IgD-negative memory B cell (primary cell): ENCODE measurements around the gene ASTN2. TPM values are rescaled to one million over a fixed set of nuclear protein-coding genes. Genes with fewer than 3 reads are reported as not detected.
A peak's percentile ranks its signal among the peaks of the same experiment; 100 is the strongest.
"Not testable (repeated sequence)": the region's sequence is repeated elsewhere in the genome, so short reads cannot be mapped to it uniquely, and the experiment has no call there.

ENCODE experiments used
- H3K27ac Mint-ChIP-seq, 3 donors: one replicate each; pipeline ENCODE4 v1.8.0; 2020 to 2022; ENCODE audit warnings: mild to moderate bottlenecking in 3 of 3, mixed read lengths in 3 of 3, moderate library complexity in 1 of 3
- H3K27me3 Mint-ChIP-seq: one replicate; pipeline ENCODE4 v1.8.0; 2021; ENCODE audit warnings: mixed read lengths
- H3K36me3 Mint-ChIP-seq: one replicate; pipeline ENCODE4 v1.8.0; 2020; ENCODE audit warnings: mild to moderate bottlenecking, mixed read lengths
- H3K4me1 Mint-ChIP-seq, 3 donors: one replicate each; pipeline ENCODE4 v1.8.0; 2020 to 2022; ENCODE audit warnings: mixed read lengths in 3 of 3, mild to moderate bottlenecking in 1 of 3
- H3K4me3 Mint-ChIP-seq, 4 donors: one replicate each; pipeline ENCODE4 v1.8.0; 2020 to 2022; ENCODE audit warnings: mild to moderate bottlenecking in 4 of 4, mixed read lengths in 4 of 4, moderate library complexity in 3 of 4
- H3K9me3 Mint-ChIP-seq, 3 donors: one replicate each; pipeline ENCODE4 v1.8.0; 2020 to 2021; ENCODE audit warnings: mixed read lengths in 3 of 3, mild to moderate bottlenecking in 1 of 3
- polyA plus RNA-seq: library from polyadenylated mRNA; unstranded; fragments of 300-500 nt; fragmentation: Illumina TruSeq; gene quantifications from one replicate; pipeline ENCODE4 v1.2.3, GENCODE V29; 2021

The ASTN2 gene
- polyA plus RNA-seq, 1 donor from 2014 or later: 2.7 TPM

DNA sequence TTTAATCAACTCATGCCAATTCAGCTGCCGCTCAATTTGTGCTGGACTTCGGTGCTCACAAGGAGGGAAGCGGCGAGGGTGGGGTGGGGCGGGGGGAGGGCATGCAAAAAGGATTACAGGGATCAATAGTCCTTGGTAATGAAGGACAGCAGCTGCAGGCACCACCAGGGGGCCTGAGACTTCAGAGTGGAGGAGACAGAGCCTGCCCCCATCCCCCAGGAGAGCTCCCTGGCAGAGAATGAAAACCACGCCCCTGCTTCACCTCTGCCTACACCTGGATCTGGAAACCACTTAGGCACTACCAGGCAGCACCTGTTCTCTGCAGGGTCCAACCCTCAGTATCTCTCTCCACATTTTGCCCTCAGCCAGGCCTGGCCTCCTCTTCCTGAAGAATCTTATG lies 572.2 kb downstream of the ASTN2 start:
- Mint-ChIP-seq H3K36me3 (no peaks in the 10 kb centered on the region), H3K4me3 (no peak overlapping the region), H3K27ac (no peak overlapping the region), H3K4me1 (no peaks in the 10 kb centered on the region), H3K9me3 (no peaks in the 10 kb centered on the region), H3K27me3 (peaks cover 1% of the 10 kb centered on the region)

DNA sequence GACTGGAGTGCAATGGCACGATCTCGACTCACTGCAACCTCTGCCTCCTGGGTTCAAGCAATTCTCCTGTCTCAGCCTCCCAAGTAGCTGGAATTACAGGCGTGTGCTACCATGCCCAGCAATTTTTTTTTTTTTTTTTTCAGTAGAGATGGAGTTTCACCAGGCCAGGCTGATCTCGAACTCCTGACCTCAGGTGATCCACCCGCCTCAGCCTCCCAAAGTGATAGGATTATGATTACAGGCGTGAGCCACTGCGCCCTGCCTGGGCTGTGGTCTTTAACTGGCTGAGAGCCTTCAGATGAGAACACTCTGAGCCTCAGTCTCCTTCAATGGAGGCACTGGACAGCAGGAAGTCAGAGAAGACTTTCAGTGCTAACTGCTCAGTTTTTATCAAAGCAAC lies 576.4 kb downstream of the ASTN2 start:
- H3K4me1 Mint-ChIP-seq, H3K4me3 Mint-ChIP-seq, H3K27ac Mint-ChIP-seq, H3K9me3 Mint-ChIP-seq, H3K36me3 Mint-ChIP-seq, H3K27me3 Mint-ChIP-seq: not testable (repeated sequence)

DNA sequence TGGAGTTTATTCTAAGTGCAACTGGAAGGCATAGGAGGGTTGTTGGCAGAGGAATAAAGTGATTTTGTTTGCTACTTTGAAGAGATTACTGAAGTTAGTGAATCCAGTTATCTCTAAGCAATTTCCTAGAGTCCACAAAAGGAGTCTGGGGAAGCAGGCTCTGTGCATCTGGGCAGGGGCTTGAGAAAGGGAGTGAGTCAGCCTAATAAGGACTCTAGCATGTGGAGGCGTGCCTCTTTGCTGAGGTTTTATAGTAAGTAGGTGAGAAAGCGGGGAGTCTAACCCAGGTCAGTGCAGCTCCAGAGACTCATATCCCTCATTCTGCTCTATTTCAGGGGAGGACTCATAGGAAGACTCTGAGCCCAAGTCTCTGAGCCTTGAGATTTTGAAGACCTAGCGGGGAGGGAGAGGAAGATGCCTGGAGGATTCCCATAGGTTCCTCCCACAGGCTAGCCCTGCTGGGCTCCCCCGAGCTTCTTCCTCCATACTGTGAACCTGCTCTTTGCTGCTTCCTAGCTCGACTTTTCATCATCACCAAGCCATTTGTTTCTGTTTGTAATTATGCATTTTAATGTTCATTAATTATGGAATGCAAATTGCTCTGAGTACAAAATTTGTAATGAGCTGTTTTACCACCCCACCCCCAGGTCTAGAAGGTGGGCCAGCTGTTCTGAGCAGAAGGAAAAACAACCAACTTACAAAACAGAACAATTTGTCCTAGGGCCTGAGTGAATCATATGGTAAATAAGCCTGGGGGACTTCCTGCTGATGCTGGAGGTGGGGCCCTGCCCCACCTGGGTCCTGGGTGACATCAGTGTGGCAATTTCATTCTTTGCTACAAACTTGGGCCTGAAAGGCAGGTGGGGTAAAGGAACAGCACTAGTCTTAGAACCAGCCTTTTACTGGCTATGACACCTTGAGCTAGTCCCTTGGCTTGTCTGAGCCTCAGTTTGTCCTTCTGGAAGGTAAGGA lies 577.6 kb downstream of the ASTN2 start:
- peaks cover 1% of the 10 kb centered on the region for H3K36me3 Mint-ChIP-seq
- H3K27me3 Mint-ChIP-seq: peaks cover 5% of the 10 kb centered on the region
- H3K4me3 Mint-ChIP-seq: no peak overlapping the region
- H3K27ac Mint-ChIP-seq: no peak overlapping the region
- H3K9me3 Mint-ChIP-seq: no peaks in the 10 kb centered on the region
- H3K4me1 Mint-ChIP-seq: no peaks in the 10 kb centered on the region

GRCh38 chr9:116830321-116830720 lies 584.5 kb downstream of the ASTN2 start:
- H3K4me1 Mint-ChIP-seq, H3K4me3 Mint-ChIP-seq, H3K27me3 Mint-ChIP-seq, H3K27ac Mint-ChIP-seq, H3K36me3 Mint-ChIP-seq, H3K9me3 Mint-ChIP-seq: not testable (repeated sequence)

DNA sequence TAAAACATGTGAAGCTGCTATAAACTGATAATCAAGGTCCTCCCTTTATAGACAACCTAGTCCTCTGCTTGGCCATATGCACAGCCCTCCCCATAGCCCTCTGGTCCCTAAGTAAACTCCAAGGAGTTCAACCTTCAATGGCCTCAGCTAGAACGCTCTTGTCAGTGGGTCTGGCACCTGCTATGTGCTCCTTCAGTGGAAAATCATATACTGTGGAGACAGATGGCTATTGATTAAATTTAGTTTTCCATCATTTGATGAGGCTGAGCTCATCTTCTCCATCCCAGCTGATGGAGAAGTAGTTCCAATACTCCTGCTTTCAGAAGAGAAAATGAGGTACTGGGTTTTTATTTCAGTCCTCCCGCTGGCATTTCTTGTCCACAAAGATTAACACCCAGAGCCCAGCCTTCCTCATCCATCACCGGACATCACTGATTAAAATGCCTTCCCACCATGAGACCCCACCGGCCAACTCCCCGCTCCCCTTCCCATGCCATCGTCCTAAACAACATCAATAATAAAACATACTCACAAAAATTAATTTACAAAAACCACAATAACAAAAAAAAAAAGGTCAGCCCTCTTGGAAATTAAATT lies 593.1 kb downstream of the ASTN2 start:
- H3K27ac Mint-ChIP-seq: no peak overlapping the region
- peaks cover 2% of the 10 kb centered on the region for H3K36me3 Mint-ChIP-seq
- H3K27me3 Mint-ChIP-seq: peaks cover 4% of the 10 kb centered on the region
- peaks cover 0 to 2% (median 0%) of the 10 kb centered on the region in 3 donors for H3K9me3 Mint-ChIP-seq
- H3K4me1 Mint-ChIP-seq: no peaks in the 10 kb centered on the region
- H3K4me3 Mint-ChIP-seq: no peak overlapping the region

- Mint-ChIP-seq H3K4me1 (peaks cover 0 to 1% (median 0%) of the 10 kb centered on the region in 3 donors), H3K36me3 (peaks cover 1% of the 10 kb centered on the region), H3K27ac (no peak overlapping the region), H3K9me3 (peaks cover 0 to 2% (median 1%) of the 10 kb centered on the region in 3 donors), H3K27me3 (peaks cover 4% of the 10 kb centered on the region), H3K4me3 (no peak overlapping the region)
Observed at GRCh38 chr9:116819116-116819515, 595.7 kb downstream of the ASTN2 start.

GRCh38 chr9:116817762-116818161 lies 597.1 kb downstream of the ASTN2 start:
- Mint-ChIP-seq H3K4me3 (no peak overlapping the region), H3K9me3 (peaks cover 0 to 1% (median 0%) of the 10 kb centered on the region in 3 donors), H3K36me3 (peaks cover 1% of the 10 kb centered on the region), H3K27me3 (peaks cover 4% of the 10 kb centered on the region), H3K27ac (no peak overlapping the region), H3K4me1 (peaks cover 0 to 1% (median 0%) of the 10 kb centered on the region in 3 donors)

- H3K36me3 Mint-ChIP-seq: peaks cover 1% of the 10 kb centered on the region
- H3K4me1 Mint-ChIP-seq: peaks cover 0 to 1% (median 0%) of the 10 kb centered on the region in 3 donors
- H3K4me3 Mint-ChIP-seq: no peak overlapping the region
- H3K9me3 Mint-ChIP-seq: peaks cover 0 to 1% (median 0%) of the 10 kb centered on the region in 3 donors
- H3K27me3 Mint-ChIP-seq: peaks cover 6% of the 10 kb centered on the region
- H3K27ac Mint-ChIP-seq: no peak overlapping the region
Observed at GRCh38 chr9:116816484-116816883, 598.4 kb downstream of the ASTN2 start.

DNA sequence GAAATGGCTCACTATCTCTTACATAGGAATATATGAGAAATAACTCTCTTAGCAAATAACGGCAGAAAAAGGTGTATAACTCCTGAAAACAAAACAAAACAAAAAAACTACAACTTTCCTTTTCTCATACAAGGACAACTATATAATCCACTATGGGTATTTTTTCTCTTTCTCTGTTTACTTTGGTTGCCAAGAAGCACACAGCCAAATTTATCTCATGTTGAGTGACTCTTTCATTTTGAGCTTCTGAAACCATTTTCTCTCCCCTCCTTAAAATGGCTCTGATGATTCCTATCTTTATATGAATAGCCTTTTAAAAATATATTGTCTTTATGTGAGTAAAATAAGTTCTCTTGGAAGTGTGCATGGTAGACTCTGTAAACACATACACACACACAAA lies 599.0 kb downstream of the ASTN2 start:
- H3K4me3 Mint-ChIP-seq: no peak overlapping the region
- H3K4me1 Mint-ChIP-seq: peaks cover 0 to 1% (median 0%) of the 10 kb centered on the region in 3 donors
- peaks cover 1% of the 10 kb centered on the region for H3K36me3 Mint-ChIP-seq
- peaks cover 6% of the 10 kb centered on the region for H3K27me3 Mint-ChIP-seq
- H3K27ac Mint-ChIP-seq: no peak overlapping the region
- H3K9me3 Mint-ChIP-seq: peaks cover 0 to 1% (median 0%) of the 10 kb centered on the region in 3 donors

- H3K9me3 Mint-ChIP-seq: peaks cover 0 to 1% (median 0%) of the 10 kb centered on the region in 3 donors
- H3K36me3 Mint-ChIP-seq: peaks cover 1% of the 10 kb centered on the region
- no peak overlapping the region for H3K27ac Mint-ChIP-seq
- no peak overlapping the region for H3K4me3 Mint-ChIP-seq
- peaks cover 2% of the 10 kb centered on the region for H3K27me3 Mint-ChIP-seq
- peaks cover 0 to 1% (median 0%) of the 10 kb centered on the region in 3 donors for H3K4me1 Mint-ChIP-seq
Observed at GRCh38 chr9:116813031-116813300, 601.9 kb downstream of the ASTN2 start.

DNA sequence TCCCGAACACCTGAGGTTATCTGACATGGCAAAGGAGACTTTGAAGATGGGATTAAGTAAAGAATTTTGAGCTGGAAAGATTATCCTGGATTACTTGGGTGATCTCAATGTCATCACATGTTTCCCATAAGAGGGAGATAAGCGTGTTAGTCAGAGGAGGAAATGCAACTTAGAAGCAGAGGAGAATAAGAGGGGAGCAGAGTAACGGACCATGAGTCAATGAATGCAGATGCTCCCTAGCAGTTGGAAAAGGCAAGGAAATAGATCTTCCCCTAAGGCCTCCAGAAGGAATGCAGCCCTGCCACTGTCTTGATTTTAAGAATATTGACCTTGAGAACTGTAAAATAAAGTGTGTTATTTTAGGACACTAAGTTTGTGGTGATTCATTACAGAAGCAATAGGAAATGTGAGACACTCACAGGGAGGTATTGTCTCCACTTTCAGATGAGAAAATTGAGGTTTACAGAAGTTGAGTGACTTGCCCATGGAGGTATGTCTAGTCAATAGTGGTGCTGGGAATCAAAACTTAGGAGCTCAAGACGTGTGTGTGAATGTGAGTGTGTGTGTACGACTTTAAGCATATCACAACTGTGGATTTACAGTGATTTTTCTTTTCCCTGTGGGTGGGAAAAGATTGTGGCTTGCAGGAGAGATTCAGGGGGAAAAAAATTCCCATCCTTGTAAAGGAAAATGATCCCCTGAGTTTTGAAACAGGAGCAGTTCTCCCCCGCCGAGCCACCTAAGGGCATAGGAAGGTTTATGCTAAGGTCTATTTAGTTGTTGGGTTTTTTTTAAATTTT lies 602.4 kb downstream of the ASTN2 start:
- Mint-ChIP-seq H3K4me3 (no peak overlapping the region), H3K27me3 (peaks cover 2% of the 10 kb centered on the region), H3K36me3 (peaks cover 1% of the 10 kb centered on the region), H3K9me3 (peaks cover 0 to 1% (median 0%) of the 10 kb centered on the region in 3 donors), H3K27ac (peak overlapping the region in 1 of 3 donors; percentile 20), H3K4me1 (peaks cover 0 to 1% (median 0%) of the 10 kb centered on the region in 3 donors)

- Mint-ChIP-seq H3K27me3 (peaks cover 2% of the 10 kb centered on the region), H3K27ac (peak overlapping the region in 1 of 3 donors; percentile 9), H3K4me1 (no peaks in the 10 kb centered on the region), H3K9me3 (peaks cover 0 to 2% (median 0%) of the 10 kb centered on the region in 3 donors), H3K36me3 (no peaks in the 10 kb centered on the region), H3K4me3 (no peak overlapping the region)
Observed at GRCh38 chr9:116809656-116810055, 605.2 kb downstream of the ASTN2 start.

DNA sequence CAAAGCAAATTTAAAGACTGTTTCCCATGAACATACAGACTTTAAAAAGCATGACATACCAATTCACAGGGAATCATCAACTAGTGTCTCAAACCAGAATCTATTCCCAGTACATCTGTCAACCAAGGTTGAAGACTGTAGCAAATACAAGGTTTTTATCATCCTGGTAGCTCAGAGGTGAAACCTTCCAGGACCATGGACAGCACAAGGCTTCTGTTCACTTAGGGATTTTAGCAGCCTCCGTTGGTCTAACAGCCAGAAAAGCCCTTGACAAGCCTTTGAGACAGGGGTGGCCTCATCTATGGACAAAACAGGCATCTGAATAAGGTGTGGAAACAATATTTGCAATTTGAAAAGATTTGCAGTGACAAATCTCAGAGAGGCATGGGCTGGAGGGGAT lies 608.8 kb downstream of the ASTN2 start:
- Mint-ChIP-seq H3K4me3 (no peak overlapping the region), H3K36me3 (no peaks in the 10 kb centered on the region), H3K4me1 (peaks cover 0 to under 1% (median 0%) of the 10 kb centered on the region in 3 donors), H3K27me3 (no peaks in the 10 kb centered on the region), H3K27ac (no peak overlapping the region), H3K9me3 (peaks cover 0 to 2% (median 0%) of the 10 kb centered on the region in 3 donors)

DNA sequence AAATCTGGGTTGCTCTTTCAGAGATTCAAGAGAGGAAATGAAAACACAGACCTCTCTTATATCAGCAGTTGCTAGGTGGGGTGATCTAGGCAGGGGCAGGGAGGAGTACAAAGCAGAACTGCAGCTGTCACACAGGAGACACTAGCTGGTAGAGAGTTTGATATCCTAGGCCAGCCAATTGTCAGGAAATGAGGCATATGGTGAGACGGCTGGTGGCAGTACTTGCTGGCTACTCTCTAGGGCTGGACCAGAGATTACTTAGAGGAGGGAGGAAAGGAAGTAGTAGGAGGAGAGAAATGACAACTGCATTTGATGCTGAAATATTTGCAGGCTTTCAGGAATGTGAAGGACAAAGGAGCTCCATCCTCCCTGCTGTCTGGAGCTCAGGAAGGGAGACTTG lies 614.0 kb downstream of the ASTN2 start:
- peaks cover 0 to 2% (median 0%) of the 10 kb centered on the region in 3 donors for H3K9me3 Mint-ChIP-seq
- H3K4me3 Mint-ChIP-seq: peak overlapping the region in 1 of 4 donors; percentile 24
- H3K27me3 Mint-ChIP-seq: no peaks in the 10 kb centered on the region
- H3K4me1 Mint-ChIP-seq: peaks cover 4 to 5% (median 5%) of the 10 kb centered on the region in 3 donors
- H3K36me3 Mint-ChIP-seq: no peaks in the 10 kb centered on the region
- H3K27ac Mint-ChIP-seq: no peak overlapping the region

- no peaks in the 10 kb centered on the region for H3K9me3 Mint-ChIP-seq
- H3K27ac Mint-ChIP-seq: no peak overlapping the region
- H3K4me1 Mint-ChIP-seq: peaks cover 4 to 5% (median 5%) of the 10 kb centered on the region in 3 donors
- H3K27me3 Mint-ChIP-seq: no peaks in the 10 kb centered on the region
- H3K4me3 Mint-ChIP-seq: no peak overlapping the region
- no peaks in the 10 kb centered on the region for H3K36me3 Mint-ChIP-seq
Observed at GRCh38 chr9:116800074-116800473, 614.8 kb downstream of the ASTN2 start.
